ENCODE data around the gene CMIP. TPM values are rescaled to one million over a fixed set of nuclear protein-coding genes. Genes with fewer than 3 reads are reported as not detected.

Gene CMIP
- total RNA-seq, 4 donors from 2014 or later, result 40.0 to 69.6 (median 47.0) TPM

- in situ Hi-C loops (cut with MboI; ENCODE audit: low pct_ligation_motif_present in 1 of 4, low pct_unique_long_range_greater_than_20kb in 1 of 4, low sequenced_read_pairs in 3 of 4), result no loop called here
- intact Hi-C loops (cut with DNase I; ENCODE audit: low total_unique reads), result no loop called here
- TF ChIP-seq POLR2A (IDR thresholded peaks at IDR 0.05) (no peak), EP300 (IDR thresholded peaks at IDR 0.05; ENCODE audit: low read depth) (no peak), POLR2AphosphoS5 (IDR thresholded peaks at IDR 0.05) (no peak)
- TF ChIP-seq, protein P1, sequence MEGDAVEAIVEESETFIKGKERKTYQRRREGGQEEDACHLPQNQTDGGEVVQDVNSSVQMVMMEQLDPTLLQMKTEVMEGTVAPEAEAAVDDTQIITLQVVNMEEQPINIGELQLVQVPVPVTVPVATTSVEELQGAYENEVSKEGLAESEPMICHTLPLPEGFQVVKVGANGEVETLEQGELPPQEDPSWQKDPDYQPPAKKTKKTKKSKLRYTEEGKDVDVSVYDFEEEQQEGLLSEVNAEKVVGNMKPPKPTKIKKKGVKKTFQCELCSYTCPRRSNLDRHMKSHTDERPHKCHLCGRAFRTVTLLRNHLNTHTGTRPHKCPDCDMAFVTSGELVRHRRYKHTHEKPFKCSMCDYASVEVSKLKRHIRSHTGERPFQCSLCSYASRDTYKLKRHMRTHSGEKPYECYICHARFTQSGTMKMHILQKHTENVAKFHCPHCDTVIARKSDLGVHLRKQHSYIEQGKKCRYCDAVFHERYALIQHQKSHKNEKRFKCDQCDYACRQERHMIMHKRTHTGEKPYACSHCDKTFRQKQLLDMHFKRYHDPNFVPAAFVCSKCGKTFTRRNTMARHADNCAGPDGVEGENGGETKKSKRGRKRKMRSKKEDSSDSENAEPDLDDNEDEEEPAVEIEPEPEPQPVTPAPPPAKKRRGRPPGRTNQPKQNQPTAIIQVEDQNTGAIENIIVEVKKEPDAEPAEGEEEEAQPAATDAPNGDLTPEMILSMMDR (IDR thresholded peaks at IDR 0.05), result no peak
- H3K9me3 ChIP-seq, result no peaks in the 10 kb centered on the region
- peaks cover 0 to 34% (median 6%) of the 10 kb centered on the region in 4 donors for H3K4me1 ChIP-seq
- H3K4me3 ChIP-seq, result no peak overlapping the region
- no peak overlapping the region for H3K27ac ChIP-seq
- no peaks in the 10 kb centered on the region for H3K27me3 ChIP-seq
- H3K36me3 ChIP-seq, result no peaks in the 10 kb centered on the region
- 88 to 100% methylated on average over 3 to 15 of the region's 15 CpGs for WGBS, 2 donors (ENCODE audit: low coverage in 1 of 2)
- DNase-seq, result no peak
These were observed 193.0 kb downstream of the CMIP start for GRCh38 chr16:81637336-81638235.

- H3K27ac ChIP-seq, result no peak overlapping the region
- H3K27me3 ChIP-seq, result no peaks in the 10 kb centered on the region
- intact Hi-C loops (cut with DNase I; ENCODE audit: low total_unique reads) (no loop called here), in situ Hi-C loops (cut with MboI; ENCODE audit: low pct_ligation_motif_present in 1 of 4, low pct_unique_long_range_greater_than_20kb in 1 of 4, low sequenced_read_pairs in 3 of 4) (no loop called here)
- H3K4me1 ChIP-seq, result peaks cover 0 to 26% (median 3%) of the 10 kb centered on the region in 4 donors
- no peaks in the 10 kb centered on the region for H3K9me3 ChIP-seq
- no peaks in the 10 kb centered on the region for H3K36me3 ChIP-seq
- WGBS, 2 donors (ENCODE audit: low coverage in 1 of 2), result 81% methylated on average over 12 of the region's 13 CpGs; no CpG with 5 or more reads in 1 of the 2 donors
- H3K4me3 ChIP-seq, result no peak overlapping the region
- TF ChIP-seq POLR2A (IDR thresholded peaks at IDR 0.05) (no peak), POLR2AphosphoS5 (IDR thresholded peaks at IDR 0.05) (no peak), EP300 (IDR thresholded peaks at IDR 0.05; ENCODE audit: low read depth) (no peak)
- TF ChIP-seq, protein P1 (IDR thresholded peaks at IDR 0.05), result no peak
- no peak for DNase-seq
These were observed 193.8 kb downstream of the CMIP start for GRCh38 chr16:81638286-81638945.

DNA sequence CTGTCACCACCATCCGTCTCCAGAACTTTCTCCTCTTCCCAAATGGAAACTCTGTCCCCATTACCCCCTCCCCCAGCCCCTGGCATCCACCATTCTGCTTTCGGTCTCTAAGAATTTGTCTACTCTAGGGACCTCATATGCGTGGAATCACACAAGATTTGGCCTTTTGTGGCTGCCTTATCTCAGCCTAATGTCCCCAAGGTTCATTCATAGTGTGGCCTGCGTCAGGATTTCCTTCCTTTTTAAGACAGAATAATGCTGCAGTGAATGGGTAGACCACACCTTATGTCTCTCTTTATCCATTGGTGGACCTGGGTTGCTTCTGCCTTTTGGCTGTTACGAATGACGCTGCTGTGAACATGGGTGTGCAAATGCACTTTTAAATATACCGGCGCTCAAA, 194.7 kb downstream of the CMIP start:
- Histone ChIP-seq H3K4me1 (peaks cover 0 to 16% (median 3%) of the 10 kb centered on the region in 4 donors), H3K4me3 (no peak overlapping the region), H3K36me3 (no peaks in the 10 kb centered on the region), H3K27ac (no peak overlapping the region), H3K9me3 (no peaks in the 10 kb centered on the region), H3K27me3 (no peaks in the 10 kb centered on the region)
- WGBS, 2 donors (ENCODE audit: low coverage in 1 of 2), result 82 to 90% methylated on average over 6 to 8 of the region's 8 CpGs
- in situ Hi-C loops (cut with MboI; ENCODE audit: low pct_ligation_motif_present in 1 of 4, low pct_unique_long_range_greater_than_20kb in 1 of 4, low sequenced_read_pairs in 3 of 4) (no loop called here), intact Hi-C loops (cut with DNase I; ENCODE audit: low total_unique reads) (no loop called here)
- DNase-seq, result no peak
- no peak for TF ChIP-seq EP300 (IDR thresholded peaks at IDR 0.05; ENCODE audit: low read depth)
- no peak for TF ChIP-seq POLR2A (IDR thresholded peaks at IDR 0.05)
- TF ChIP-seq, protein P1 (IDR thresholded peaks at IDR 0.05), result no peak
- TF ChIP-seq POLR2AphosphoS5 (IDR thresholded peaks at IDR 0.05), result no peak

DNA sequence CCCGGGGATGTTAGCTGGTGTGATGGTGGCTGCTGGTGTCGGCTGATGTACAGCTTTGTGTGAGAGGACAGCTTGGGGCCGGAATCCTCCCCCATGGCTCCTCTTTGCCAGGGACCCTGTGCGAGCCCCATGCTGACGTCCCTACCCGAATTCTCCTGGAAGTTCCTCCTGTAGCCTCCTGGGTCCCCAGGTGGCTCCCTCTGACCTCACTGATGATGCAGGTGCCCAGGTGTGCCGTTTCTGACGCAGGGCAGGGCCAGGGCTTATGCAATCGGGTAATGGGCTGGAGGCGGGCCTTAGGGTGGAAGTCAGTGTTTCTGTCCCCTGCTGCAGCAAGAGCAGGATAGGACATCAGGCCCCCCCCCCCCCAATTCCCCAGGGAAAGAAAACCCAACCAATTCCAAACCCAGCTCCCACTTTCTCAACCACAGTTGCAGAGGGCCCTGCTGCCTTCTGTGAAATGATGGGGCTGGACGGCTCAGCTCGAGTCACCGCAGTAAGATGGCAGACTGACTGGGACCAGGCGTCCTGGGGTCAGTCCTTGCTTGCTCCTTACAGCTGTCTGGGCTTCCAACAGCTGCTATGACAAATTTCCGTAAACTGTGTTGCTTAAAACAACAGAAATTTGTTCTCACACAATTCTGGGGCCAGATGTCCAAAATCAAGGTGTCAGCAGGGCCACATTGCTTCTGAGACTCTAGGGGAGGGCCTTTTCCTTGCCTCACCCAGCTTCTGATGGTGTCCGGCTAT, 195.5 kb downstream of the CMIP start:
- Histone ChIP-seq H3K27ac (no peak overlapping the region), H3K9me3 (no peaks in the 10 kb centered on the region), H3K36me3 (no peaks in the 10 kb centered on the region), H3K4me3 (no peak overlapping the region), H3K27me3 (no peaks in the 10 kb centered on the region), H3K4me1 (peaks cover 0 to 9% (median 2%) of the 10 kb centered on the region in 4 donors)
- 88% methylated on average over 16 of the region's 16 CpGs; no CpG with 5 or more reads in 1 of the 2 donors for WGBS, 2 donors (ENCODE audit: low coverage in 1 of 2)
- no peak for DNase-seq
- intact Hi-C loops (cut with DNase I; ENCODE audit: low total_unique reads), result no loop called here
- no peak for TF ChIP-seq EP300 (IDR thresholded peaks at IDR 0.05; ENCODE audit: low read depth)
- in situ Hi-C loops (cut with MboI; ENCODE audit: low pct_ligation_motif_present in 1 of 4, low pct_unique_long_range_greater_than_20kb in 1 of 4, low sequenced_read_pairs in 3 of 4), result no loop called here

All from transverse colon (tissue), 4 donors.